Superior temporal gyrus (tissue), 1 donor: Measurements from ENCODE around the gene AOAH.

Experiments used
- DNase-seq: peaks from one replicate; pipeline ENCODE4 v3.0.0-alpha.2; 2016; ENCODE audit errors: extremely low spot score

The AOAH gene

DNA sequence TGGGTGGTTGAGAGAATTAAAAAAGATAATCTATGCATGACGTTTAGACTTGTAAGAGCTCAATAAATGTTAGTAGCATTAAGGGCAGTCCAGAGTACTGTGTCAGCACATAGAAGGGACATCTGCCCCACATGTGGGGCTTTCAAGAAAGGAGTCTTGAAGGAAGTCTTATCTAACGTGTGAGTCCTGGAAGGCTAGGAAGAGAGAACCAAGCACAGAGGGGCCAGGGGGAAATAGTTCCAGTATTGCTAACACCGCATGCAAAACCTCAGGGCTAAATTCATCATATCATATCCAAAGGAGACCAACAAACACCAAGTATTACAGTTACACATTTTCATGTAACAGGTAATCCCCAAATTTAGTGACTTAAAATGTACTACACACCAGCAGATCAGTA is 122.7 kb downstream of the AOAH start:
- DNase-seq = no peak

DNA sequence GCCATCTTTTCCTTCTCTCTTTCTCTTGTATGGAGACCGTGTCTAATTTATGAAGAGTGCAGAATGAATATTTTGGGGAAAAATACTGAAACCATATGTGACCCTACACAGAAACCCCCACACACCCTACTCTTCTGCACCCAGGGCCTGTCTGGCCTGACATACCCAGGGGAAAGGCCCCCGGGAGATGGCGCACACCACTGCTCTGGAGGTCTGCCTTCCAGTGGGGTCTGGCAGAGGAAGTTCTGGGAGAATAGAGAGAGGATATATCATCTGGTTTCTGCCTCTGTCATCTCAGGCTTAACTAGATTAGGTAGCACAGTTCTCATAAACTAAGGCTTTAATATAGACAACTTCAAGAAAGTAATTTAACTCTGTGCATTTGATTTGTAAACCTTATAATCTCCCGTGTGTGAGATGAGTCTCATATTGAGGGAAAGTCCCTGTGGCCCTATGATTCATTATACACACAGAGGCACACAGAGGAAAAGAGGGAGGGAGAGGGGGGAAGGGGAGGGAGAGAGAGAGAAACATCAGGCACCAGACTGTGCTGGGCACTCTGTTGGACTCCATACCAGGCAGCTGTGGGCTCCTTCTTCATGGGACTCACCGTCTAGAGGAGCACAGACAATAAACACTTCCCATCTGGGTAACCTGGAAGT is 123.3 kb downstream of the AOAH start:
- DNase-seq = no peak

DNA sequence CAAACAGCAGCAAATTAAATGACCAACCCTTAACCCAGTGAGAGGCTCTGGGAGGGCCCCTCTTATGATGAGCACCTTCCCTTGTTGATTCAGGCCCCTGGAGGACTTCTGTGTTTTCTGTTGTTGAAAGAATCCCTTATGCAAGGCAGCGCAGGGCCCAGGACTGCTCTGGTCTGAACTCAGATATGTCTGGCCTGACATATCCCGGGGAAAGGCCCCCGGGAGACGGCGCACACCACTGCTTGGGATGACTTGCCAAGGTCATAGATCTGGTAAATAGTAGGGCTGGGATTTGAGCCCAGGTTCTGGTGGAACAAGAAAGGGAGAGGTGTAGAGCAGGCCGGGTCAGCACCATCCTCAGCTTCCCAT is 124.0 kb downstream of the AOAH start:
- no peak for DNase-seq

DNA sequence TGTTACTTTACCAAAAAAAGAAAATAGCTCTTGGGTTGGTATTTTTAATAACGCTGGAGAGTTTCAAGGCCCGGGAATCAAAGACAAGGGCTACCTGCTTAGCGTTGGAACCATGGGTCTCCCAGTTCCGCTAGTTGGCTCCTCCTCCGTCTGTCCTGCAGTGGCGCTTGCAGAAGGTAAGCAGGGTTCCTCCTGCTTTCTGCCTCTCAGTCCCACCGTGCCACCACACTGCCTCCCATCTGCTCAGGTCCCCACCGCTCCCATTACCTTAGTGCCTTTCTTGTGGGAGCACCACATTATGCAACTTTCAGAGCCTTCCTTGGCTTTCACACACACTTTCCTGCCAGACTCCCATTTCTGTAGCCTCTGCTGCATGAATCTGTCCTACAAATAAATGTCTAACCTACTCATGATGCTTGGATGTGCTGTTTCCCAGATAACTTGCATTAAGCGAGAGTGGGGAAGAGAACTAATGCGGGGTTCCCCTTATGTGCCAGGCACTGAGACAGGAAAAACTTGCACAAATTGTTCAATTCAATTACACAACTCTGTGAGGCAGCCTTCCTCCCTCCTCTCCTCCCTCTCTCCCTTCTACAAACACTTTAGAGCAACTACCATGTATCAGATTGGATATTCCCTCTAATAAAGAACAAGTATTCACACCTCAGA is 124.5 kb downstream of the AOAH start:
- DNase-seq = no peak

DNA sequence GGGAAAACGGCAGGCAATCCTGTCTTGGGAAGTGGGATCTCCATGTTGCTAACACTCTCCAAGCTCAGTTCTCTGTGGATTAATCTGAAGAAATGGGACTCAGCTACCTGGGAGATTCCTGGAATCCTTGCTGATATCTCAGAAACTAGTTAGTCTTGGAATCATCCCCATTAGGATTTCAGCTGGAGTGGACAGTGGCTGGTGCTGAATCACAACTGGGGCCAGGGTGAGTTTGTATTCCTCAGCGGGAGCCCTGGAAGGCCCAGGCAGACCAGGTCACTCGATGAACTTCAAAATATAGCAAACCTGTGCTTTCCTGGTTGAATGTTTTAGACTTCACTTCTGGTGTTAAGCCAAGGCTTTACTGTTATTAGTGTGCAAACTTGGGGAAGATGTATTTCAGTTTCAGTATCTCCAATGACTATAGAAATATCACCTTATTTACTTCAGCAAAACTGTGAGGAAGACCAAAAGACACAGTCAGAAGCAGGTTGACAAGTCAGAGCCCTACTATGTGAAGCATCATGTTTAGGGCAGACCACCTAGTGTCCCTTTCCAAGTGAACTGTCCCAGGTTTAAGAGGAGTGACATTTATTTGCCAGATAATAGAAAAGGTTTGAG is 126.1 kb downstream of the AOAH start:
- no peak for DNase-seq

DNA sequence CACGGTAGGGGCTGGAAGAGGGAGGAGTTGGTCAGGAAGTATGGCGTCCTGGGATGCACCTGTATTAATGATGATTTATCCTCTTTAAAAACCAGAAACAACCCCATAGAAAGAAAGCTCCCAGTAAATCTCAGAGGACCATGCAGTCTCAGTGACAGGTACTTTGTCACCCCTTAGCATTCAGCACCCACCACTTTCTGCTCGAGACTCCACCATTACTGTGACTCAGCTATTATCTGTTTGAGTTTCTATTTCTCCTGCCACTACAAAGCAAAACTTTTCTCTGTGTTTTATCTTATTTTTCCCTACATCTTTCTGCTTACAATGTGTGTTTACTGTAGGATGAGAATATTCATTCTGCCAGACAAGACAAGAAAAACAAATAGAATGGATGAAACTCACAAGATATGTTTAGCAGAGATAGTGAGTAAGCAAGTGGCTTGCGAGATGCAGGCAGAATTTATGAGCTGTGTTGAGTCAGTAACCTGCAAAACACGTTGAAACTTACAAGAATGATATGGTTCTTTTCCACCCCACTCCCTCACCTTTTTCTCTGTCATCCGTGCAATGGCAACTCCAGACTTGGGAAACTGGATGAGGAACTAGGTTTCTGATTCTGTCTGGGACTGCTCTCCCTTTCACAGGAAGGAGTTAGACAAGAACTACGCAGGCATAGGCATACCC is 127.1 kb downstream of the AOAH start:
- DNase-seq = no peak

DNA sequence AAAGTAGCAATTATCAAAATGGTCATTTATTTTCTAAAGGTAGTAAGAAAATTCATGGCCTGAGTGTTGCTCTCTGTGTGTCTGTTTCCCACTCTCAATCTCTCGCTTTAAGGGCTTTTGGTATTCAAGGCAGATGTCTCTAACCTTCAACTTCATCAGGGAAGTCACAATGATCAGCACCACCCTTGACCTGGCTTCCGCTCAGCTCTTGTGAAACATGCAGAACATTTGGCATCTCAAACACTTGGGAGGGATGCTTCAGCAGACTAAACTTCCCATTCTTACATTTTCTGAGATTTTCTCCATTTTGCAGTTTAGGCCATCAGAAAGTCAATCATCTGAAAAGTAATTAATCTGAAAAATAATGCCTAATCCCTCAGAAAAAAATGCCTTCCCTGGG is 129.8 kb downstream of the AOAH start:
- no peak for DNase-seq

DNA sequence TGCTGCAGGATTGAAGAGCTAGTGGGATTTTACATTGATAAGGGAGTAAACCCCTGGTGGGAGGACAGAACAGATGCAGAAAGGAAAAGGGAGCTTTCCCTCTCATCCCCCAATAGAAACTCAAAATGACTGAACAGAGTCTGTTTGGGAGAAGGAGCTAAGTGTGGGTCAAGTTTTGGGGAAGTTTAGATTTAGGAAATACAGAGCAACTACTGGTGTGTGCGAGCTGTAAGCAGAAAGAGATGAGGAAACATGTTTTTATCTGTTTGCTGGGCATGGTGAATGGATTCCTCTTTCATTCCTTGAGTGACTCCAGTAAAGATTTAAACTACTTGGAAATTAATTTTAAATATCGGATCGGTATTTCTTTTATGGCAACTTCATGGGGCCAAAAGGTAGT is 132.7 kb downstream of the AOAH start:
- no peak for DNase-seq

DNA sequence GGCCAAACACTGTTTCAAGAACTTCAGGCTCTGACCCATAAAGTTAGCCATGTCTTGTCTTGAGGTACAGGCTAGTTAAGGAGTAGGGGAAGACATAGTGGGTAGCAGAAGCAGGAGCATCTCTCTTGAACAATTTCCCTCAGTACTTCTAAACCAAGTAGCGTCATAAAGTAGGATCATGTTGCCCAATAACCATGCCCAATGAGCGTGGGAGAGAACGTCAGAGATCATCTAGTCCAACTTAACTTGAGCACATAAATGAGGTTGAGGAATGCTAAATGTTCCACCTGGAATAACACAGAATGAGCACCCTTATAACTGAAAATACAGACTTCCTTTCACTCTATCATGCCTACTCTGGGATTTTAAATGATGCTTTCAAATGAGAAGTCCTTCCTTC is 134.9 kb downstream of the AOAH start:
- DNase-seq = no peak

DNA sequence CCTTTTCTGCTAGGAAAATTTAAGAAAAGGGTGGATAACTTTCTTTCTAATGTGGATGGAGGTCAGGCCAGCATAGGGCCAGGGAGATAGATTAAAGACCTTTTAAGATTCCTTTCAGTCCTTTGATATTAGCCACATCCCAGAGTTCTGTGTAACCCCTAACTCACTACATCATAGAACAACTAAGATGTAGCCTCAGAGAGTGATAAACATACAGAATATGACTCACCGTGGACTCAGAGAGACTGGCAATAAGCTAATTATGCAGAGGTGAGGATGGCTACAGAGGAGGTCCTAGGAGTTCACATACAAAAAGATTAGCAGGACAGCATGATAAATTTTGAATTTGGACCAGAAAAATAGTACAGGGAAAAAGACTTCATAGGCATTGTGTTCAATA is 141.0 kb downstream of the AOAH start:
- DNase-seq = no peak

DNA sequence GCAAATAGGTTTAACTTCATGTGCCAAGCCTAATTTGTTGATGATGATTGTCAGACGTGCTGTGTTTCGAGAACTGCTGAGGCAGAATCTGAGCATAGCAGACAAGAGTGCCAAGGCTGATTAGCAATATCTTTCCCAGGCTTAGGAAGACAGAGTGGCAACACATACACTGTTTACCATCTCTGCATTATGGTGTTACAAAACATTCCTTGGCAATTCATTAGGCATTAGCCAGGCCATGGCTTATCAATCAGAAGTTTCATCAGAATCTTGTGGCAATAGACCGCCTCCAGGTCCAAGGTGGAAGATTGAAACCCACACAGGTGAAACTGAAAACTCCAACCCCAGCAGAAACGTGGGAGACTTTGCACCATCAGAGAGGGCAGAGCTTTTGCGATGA is 148.5 kb downstream of the AOAH start:
- no peak for DNase-seq

DNA sequence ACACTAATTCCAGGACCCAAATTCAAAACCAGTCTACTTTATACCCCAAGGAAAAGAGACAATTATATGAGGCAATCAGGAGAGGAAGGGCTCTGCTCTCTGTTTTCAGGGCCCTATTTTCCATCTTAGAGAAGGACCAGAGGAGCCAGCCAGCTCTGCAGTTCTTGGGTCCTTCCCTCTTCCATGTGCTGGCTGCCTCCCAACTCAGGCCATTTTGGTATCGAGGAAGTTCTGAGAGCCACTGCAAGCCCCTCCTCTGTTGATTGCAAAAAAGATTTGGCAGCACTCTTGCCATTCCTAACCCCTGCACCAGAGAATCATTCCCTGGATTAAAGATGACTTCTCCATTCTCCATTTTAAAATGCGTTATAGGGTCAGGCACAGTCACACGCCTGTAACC is 151.2 kb downstream of the AOAH start:
- DNase-seq = no peak

DNA sequence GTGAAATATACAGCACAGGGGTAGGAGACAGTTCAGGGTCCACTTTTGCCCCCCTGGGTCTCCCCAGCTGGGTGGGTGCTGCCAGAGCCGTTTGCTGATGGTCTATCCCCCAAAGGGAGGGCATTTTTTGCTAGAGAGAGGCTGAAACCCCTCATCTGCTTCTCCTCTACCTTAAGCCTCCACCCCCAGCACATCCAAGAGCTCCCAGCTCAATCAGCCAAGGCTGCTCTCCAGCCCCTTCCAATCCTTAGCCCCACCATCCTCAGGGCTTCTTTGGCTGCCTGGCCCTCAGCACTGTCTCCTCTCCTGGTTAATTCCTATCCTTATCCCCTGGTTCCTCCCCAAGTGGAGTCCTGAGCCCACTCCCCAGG is 153.1 kb downstream of the AOAH start:
- no peak for DNase-seq

DNA sequence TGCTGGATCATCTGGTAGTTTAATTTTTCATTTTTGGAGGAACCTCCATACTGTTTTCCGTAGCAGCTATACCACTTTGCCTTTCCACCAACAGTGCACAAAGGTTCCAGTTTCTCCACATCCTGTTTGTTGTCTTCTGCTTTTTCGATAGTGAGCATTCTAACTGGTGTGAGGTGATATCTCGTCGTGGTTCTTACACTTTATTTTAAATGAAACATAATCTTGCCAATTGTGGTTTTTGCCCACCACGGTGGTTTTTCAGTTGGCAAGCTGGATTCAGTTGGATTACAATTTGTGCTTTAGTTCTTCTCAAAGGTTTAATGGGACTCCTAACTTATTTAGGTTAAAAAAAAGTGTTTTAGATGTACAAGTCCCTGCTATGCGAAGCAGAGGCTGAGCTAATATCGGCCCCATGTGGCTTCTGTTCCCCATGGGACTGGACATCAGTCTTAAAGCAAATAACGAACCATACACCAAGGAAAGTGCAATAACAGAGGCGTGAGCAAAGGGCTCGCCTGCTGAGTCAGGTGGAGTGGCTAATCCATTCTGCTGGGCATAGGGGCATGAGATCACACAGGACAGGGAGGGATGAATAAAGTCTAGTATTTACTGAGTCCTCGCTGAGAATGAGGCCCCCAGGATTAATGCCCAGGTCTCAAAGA is 153.6 kb downstream of the AOAH start:
- DNase-seq = no peak

DNA sequence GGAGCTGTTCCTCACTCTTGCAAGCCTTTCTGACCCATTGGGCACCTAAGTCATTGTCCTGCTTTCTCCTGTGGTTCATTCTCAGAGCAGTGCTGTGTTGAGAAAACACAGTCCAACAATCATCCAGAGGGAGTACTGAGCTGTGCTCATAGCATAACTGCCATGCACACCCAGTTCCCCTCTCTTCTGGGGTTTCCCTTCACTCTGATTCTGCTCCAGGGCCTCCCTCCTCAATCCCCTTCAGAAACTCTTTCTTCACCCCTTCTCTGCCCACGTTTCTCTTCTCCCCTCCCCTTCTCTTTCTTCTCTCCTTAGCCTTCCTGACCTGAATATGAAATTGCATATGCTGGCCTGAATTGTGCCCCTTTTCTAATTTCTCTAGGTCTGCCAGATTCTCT is 155.8 kb downstream of the AOAH start:
- no peak for DNase-seq

DNA sequence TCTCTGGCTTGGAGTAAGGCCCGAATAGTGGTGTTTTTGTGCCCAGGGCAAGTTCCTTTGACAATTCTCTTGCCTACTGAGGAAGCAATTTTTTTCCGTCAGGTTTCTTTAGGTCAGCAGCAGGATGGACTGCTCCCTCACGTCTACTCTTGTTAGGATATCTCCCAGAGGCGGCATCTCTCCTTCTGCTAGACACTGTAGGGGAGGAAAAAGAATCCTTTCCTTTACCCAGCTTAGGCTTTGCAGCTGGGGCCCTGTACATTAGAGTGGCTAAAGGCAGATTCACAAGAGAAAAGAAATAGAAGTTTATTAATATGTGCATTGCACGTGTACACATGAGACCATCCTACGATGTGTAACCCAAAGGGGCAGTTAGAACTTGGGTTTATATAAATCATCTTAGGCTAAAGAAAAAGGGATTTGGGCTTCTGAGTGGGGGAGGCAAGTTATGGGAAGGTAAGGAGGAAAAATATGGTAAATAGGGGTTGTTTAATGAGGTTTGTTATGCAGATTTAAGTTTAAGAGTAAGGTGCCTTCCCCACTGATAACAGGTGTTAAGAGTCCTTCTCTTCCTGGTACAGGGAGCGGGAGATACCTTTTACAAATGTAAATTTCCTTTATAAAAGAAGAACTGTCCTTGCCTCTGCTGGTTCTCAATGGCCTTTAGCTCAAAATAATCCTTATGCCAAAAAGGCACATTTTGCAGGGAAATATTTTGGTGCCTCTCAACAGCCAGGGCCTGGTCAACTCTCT is 156.4 kb downstream of the AOAH start:
- no peak for DNase-seq

DNA sequence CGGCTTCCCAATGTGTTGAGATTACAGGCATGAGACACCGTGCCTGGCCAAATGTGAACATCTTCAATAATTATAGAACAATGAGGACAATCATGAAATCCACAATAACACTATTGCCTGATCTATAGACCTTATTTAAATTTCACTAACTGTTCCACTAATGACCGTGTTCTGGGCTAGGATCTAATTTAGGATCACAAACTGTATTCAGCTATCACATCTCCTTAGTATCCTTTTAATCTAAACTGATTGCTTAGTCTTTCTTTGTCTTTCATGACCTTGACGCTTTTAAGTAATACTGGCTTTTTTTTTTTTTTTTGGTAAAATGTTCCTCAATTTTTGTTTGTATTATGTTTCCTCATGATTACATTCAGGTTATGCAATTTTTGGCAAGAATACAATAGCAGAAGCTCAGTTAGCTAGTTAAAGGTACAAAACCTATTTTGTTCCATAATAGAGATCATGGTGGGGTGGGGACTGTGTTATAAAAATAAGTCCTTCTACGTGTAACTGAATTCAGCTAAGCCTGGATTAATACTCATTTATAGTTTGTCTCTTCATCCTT is 158.4 kb downstream of the AOAH start:
- no peak for DNase-seq

DNA sequence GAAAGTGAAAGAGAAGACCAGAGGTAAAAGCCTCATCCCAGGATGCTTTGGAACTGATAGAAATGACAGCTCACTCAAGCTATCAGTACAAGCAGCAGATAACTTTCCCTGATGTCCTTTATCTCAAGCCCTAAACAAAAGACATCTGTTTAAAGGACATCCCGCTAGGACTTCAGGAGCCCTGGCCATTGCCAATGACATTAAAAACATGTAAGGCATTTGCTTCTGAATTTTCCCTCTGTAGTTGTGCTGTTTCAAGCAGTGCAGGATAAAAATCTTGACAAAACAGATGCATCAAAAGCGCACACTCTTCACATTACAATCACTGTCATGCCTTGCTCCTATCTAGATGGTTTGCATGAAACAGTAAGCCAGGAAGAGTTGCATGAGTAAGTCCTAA is 159.8 kb downstream of the AOAH start:
- no peak for DNase-seq

DNA sequence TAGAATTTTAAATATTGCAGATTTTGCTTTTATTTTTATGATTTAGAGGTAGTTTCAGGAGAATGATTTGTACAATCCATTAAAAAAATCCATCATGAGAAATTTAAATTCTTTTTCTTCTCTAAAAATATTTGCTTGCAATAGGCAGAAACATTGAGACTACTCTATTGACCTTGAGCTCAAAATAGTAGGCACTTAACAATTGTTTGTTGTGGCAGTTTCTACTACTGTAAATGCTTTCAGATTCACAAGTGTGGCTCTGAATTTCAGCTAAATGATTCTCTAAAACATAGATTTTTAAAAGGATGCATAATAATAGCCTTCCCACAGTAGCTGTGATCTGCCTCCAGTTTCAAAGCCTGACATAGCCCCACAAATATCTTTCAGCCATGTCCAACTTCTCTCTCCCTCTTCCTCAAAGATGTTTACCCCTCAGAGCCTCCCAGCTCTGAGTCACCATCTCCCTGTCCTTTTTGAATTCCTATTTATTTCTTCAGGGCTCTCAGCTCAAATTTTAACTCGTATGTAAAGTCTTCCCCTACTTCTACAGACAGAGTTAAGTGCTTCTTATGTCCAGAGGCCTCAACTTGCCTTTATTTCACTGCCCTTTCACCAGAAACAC is 160.5 kb downstream of the AOAH start:
- DNase-seq = no peak

DNA sequence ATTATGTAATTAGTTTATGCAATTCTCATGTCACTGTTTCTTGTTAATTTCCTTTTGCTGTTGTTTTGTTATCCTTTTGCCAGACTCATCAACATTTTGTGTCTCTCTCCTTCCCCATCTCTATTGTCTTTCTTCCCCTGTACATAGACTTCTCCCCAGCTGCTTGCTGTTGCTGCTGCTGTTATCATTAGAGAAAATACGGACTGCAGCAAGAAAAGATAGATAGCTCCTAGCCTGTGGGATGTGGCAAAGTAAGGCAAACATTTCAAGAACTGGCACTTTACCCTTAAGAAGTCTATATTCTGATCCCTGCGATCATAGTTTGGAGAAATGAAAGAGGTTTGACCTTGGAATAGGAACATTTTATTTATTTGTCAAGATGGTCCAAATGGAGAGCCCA is 162.2 kb downstream of the AOAH start:
- no peak for DNase-seq

DNA sequence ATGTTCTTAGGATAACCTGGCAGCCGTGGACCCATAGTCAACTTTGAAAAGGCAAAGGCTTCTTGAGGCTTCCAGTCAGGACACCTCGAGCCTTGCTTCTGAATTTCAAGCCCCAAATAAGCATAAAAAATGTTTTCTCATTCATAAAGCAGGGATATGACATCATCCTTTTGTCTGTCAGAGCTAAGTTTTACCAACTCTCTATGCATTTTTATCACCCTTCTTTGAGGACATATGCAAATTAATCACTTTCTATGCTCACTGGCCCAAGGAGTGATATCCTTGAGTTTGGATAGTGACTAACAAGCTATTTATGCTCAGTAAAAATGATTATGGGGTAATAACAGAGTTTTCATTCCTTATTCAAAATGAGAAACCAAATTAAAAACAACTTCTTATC is 175.3 kb downstream of the AOAH start:
- no peak for DNase-seq
